SK-N-SH treated with all-trans-retinoic acid at 6 μM for 48 hours (cell line): ENCODE data around the gene SEMA5A.

Experiments used
- ARNTL ChIP-seq: fragments of 450-650 bp; formaldehyde crosslinking; IDR thresholded peaks from 2 replicates; pipeline ENCODE4 v1.5.0; 2020; ENCODE audit warnings: low read depth, mild to moderate bottlenecking, moderate library complexity, borderline replicate concordance
- GLIS3 ChIP-seq: fragments of 250-450 bp; sonication (Bioruptor Pico); IDR thresholded peaks from 2 replicates; pipeline ENCODE4 v1.5.0; 2020; ENCODE audit warnings: mild to moderate bottlenecking, moderate library complexity
- ISL1 ChIP-seq: fragments of 250-450 bp; sonication (Bioruptor Pico); IDR thresholded peaks from 2 replicates; pipeline ENCODE4 v2.1.2; 2022; ENCODE audit warnings: mild to moderate bottlenecking, moderate library complexity
- ZC3H10 ChIP-seq: fragments of 250-450 bp; sonication (Bioruptor Pico); IDR thresholded peaks from 2 replicates; pipeline ENCODE4 v1.5.1; 2021; ENCODE audit warnings: mild to moderate bottlenecking, moderate library complexity
- ZFP3 ChIP-seq: fragments of 250-450 bp; sonication (Bioruptor Pico); IDR thresholded peaks from 2 replicates; pipeline ENCODE4 v1.5.0; 2020; ENCODE audit warnings: mild to moderate bottlenecking, moderate library complexity
- ZNF70 ChIP-seq: fragments of 450-650 bp; formaldehyde crosslinking; IDR thresholded peaks from 2 replicates; pipeline ENCODE4 v1.5.0; 2020; ENCODE audit warnings: mild to moderate bottlenecking, moderate library complexity
- TF ChIP-seq, protein P1 (sequence below): fragments of 250-450 bp; sonication (Bioruptor Pico); IDR thresholded peaks from 2 replicates; pipeline ENCODE4 v1.5.0; 2020; ENCODE audit warnings: mild to moderate bottlenecking, moderate library complexity
- TF ChIP-seq, protein P2 (sequence below): fragments of 250-450 bp; sonication (Bioruptor Pico); IDR thresholded peaks from 2 replicates; pipeline ENCODE4 v1.8.0; 2020; ENCODE audit warnings: mild to moderate bottlenecking, moderate library complexity, borderline replicate concordance

DNA sequence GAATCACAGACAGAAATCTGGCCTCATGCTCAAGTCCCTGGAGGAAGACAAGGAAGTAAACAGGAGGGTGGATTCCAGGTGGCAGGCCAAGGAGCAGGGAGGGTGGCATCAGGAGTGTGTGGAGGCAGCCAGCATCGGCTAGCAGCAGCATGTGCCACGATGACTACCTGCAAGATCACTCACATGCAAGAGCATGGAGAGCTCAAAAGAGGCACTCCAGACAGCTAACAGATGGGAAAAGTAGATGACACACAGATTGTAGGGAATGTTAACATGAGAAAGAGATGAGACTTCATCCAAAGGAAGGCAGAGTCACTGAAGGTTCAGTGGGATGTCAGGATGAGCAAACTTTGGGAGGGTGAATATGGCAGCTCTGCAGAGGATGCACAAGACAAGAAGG is 104.3 kb downstream of the SEMA5A start:
- TF ChIP-seq ZNF70 (CRISPR knock-in tag) (no peak), GLIS3 (CRISPR knock-in tag) (no peak), ISL1 (CRISPR knock-in tag) (no peak), ZC3H10 (CRISPR knock-in tag) (no peak), ARNTL (CRISPR knock-in tag) (no peak), ZFP3 (CRISPR knock-in tag) (no peak)
- TF ChIP-seq, protein P1, sequence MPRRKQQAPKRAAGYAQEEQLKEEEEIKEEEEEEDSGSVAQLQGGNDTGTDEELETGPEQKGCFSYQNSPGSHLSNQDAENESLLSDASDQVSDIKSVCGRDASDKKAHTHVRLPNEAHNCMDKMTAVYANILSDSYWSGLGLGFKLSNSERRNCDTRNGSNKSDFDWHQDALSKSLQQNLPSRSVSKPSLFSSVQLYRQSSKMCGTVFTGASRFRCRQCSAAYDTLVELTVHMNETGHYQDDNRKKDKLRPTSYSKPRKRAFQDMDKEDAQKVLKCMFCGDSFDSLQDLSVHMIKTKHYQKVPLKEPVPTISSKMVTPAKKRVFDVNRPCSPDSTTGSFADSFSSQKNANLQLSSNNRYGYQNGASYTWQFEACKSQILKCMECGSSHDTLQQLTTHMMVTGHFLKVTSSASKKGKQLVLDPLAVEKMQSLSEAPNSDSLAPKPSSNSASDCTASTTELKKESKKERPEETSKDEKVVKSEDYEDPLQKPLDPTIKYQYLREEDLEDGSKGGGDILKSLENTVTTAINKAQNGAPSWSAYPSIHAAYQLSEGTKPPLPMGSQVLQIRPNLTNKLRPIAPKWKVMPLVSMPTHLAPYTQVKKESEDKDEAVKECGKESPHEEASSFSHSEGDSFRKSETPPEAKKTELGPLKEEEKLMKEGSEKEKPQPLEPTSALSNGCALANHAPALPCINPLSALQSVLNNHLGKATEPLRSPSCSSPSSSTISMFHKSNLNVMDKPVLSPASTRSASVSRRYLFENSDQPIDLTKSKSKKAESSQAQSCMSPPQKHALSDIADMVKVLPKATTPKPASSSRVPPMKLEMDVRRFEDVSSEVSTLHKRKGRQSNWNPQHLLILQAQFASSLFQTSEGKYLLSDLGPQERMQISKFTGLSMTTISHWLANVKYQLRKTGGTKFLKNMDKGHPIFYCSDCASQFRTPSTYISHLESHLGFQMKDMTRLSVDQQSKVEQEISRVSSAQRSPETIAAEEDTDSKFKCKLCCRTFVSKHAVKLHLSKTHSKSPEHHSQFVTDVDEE = no peak
- TF ChIP-seq, protein P2, sequence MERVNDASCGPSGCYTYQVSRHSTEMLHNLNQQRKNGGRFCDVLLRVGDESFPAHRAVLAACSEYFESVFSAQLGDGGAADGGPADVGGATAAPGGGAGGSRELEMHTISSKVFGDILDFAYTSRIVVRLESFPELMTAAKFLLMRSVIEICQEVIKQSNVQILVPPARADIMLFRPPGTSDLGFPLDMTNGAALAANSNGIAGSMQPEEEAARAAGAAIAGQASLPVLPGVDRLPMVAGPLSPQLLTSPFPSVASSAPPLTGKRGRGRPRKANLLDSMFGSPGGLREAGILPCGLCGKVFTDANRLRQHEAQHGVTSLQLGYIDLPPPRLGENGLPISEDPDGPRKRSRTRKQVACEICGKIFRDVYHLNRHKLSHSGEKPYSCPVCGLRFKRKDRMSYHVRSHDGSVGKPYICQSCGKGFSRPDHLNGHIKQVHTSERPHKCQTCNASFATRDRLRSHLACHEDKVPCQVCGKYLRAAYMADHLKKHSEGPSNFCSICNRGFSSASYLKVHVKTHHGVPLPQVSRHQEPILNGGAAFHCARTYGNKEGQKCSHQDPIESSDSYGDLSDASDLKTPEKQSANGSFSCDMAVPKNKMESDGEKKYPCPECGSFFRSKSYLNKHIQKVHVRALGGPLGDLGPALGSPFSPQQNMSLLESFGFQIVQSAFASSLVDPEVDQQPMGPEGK = no peak
